HCT116 (cell line): ENCODE data around the gene FBXW2.

Source experiments
- EZH2 ChIP-seq: fragments of 200-600 bp; sonication (generic); IDR thresholded peaks from 2 replicates; pipeline ENCODE4 v1.6.1; 2017; ENCODE audit warnings: antibody characterized with exemption, mixed run types
- JUND ChIP-seq: IDR thresholded peaks from 2 replicates; pipeline ENCODE4 v1.6.1; 2012
- MAX ChIP-seq: IDR thresholded peaks from 2 replicates; pipeline ENCODE4 v1.6.1; 2012
- SIN3A ChIP-seq: IDR thresholded peaks from 2 replicates; pipeline ENCODE4 v1.6.1; 2012; ENCODE audit warnings: low read depth
- YY1 ChIP-seq: IDR thresholded peaks from 2 replicates; pipeline ENCODE4 v1.6.1; 2011; ENCODE audit warnings: low read length, low read depth, moderate library complexity, mild to moderate bottlenecking; ENCODE audit not compliant: insufficient replicate concordance; ENCODE audit errors: extremely low read depth
- TF ChIP-seq, protein P1 (sequence below), 3 experiments: fragments of 200-600 bp in 1 of 3; sonication (generic) in 1 of 3; IDR thresholded peaks in 2 of 3; conservative IDR thresholded peaks in 1 of 3; 2 replicates each; pipeline ENCODE4 v1.5.1; 2012 to 2017; ENCODE audit warnings: low read depth in 2 of 3, low read length in 2 of 3, antibody characterized with exemption in 1 of 3, borderline replicate concordance in 1 of 3, control low read depth in 1 of 3, mild to moderate bottlenecking in 1 of 3, mixed read lengths in 1 of 3, mixed run types in 1 of 3, moderate library complexity in 1 of 3; ENCODE audit not compliant: insufficient read depth in 1 of 3

GRCh38 chr9:120841930-120842684, 48.9 kb upstream of the FBXW2 start:
- TF ChIP-seq JUND (no peak), SIN3A (no peak), EZH2 (no peak), YY1 (no peak), MAX (no peak)
- TF ChIP-seq, protein P1, sequence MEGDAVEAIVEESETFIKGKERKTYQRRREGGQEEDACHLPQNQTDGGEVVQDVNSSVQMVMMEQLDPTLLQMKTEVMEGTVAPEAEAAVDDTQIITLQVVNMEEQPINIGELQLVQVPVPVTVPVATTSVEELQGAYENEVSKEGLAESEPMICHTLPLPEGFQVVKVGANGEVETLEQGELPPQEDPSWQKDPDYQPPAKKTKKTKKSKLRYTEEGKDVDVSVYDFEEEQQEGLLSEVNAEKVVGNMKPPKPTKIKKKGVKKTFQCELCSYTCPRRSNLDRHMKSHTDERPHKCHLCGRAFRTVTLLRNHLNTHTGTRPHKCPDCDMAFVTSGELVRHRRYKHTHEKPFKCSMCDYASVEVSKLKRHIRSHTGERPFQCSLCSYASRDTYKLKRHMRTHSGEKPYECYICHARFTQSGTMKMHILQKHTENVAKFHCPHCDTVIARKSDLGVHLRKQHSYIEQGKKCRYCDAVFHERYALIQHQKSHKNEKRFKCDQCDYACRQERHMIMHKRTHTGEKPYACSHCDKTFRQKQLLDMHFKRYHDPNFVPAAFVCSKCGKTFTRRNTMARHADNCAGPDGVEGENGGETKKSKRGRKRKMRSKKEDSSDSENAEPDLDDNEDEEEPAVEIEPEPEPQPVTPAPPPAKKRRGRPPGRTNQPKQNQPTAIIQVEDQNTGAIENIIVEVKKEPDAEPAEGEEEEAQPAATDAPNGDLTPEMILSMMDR (IDR thresholded peaks at IDR 0.05 in 2 of 3, conservative IDR thresholded peaks at IDR 0.05 in 1 of 3; ENCODE audit: borderline replicate concordance in 1 of 3, insufficient read depth in 1 of 3, low read depth in 2 of 3, low read length in 2 of 3) = no peak
